H9 (cell line): Measurements from ENCODE around the gene CA12. TPM values are rescaled to one million over a fixed set of nuclear protein-coding genes. Genes with fewer than 3 reads are reported as not detected.

Experiments
- DNase-seq: peaks from one replicate; pipeline ENCODE4 v3.0.0-alpha.2; 2017
- H2AFZ ChIP-seq: one replicate; pipeline ENCODE4 v1.6.1; 2013; ENCODE audit warnings: mild to moderate bottlenecking, low read length, control low read depth, moderate library complexity
- H2AK5ac ChIP-seq: 2 replicates; pipeline ENCODE4 v1.6.1; 2013; ENCODE audit warnings: low read length, control low read depth, mixed read lengths; ENCODE audit not compliant: insufficient read length
- H2BK120ac ChIP-seq: one replicate; pipeline ENCODE4 v1.6.1; 2013; ENCODE audit warnings: low read depth, mild to moderate bottlenecking, low read length, control low read depth, inconsistent platforms; ENCODE audit not compliant: poor library complexity, severe bottlenecking
- H2BK12ac ChIP-seq: 2 replicates; pipeline ENCODE4 v1.6.1; 2013; ENCODE audit warnings: low read length, control low read depth, mixed read lengths, low read depth; ENCODE audit not compliant: insufficient read length
- H2BK15ac ChIP-seq: 2 replicates; pipeline ENCODE4 v1.6.1; 2013; ENCODE audit warnings: low read depth, low read length, control low read depth
- H2BK20ac ChIP-seq: one replicate; pipeline ENCODE4 v1.6.1; 2013; ENCODE audit warnings: low read depth, mild to moderate bottlenecking, low read length, control low read depth, inconsistent platforms; ENCODE audit not compliant: poor library complexity, severe bottlenecking
- H2BK5ac ChIP-seq: 2 replicates; pipeline ENCODE4 v1.6.1; 2013; ENCODE audit warnings: low read length, control low read depth, mixed read lengths; ENCODE audit not compliant: insufficient read length
- H3K14ac ChIP-seq: 2 replicates; pipeline ENCODE4 v1.6.1; 2013; ENCODE audit warnings: low read length, control low read depth; ENCODE audit not compliant: insufficient read depth
- H3K18ac ChIP-seq: 2 replicates; pipeline ENCODE4 v1.6.1; 2013; ENCODE audit warnings: low read depth, mild to moderate bottlenecking, mixed read lengths, low read length, control low read depth; ENCODE audit not compliant: insufficient read length
- H3K23ac ChIP-seq: 2 replicates; pipeline ENCODE4 v1.6.1; 2013; ENCODE audit warnings: low read length, control low read depth, mixed read lengths, low read depth; ENCODE audit not compliant: insufficient read length
- H3K23me2 ChIP-seq: 2 replicates; pipeline ENCODE4 v1.6.1; 2013; ENCODE audit warnings: low read depth, mild to moderate bottlenecking, mixed read lengths, low read length, control low read depth; ENCODE audit not compliant: insufficient read length, poor library complexity, severe bottlenecking
- H3K27ac ChIP-seq: 2 replicates; pipeline ENCODE4 v1.5.1; 2013; ENCODE audit warnings: low read length, control low read depth, mixed read lengths, low read depth; ENCODE audit not compliant: insufficient read length
- H3K27me3 ChIP-seq: 2 replicates; pipeline ENCODE4 v1.6.1; 2013; ENCODE audit warnings: low read length, control low read depth, inconsistent platforms; ENCODE audit not compliant: insufficient read depth
- H3K4ac ChIP-seq: 2 replicates; pipeline ENCODE4 v1.6.1; 2013; ENCODE audit warnings: low read depth, mild to moderate bottlenecking, control low read depth, inconsistent platforms, low read length, moderate library complexity
- H3K4me1 ChIP-seq: 2 replicates; pipeline ENCODE4 v1.6.1; 2013; ENCODE audit warnings: low read length, control low read depth, inconsistent platforms; ENCODE audit not compliant: insufficient read depth
- H3K4me2 ChIP-seq: 2 replicates; pipeline ENCODE4 v1.6.1; 2013; ENCODE audit warnings: low read length, control low read depth, mixed read lengths; ENCODE audit not compliant: insufficient read length, insufficient read depth
- H3K56ac ChIP-seq: 2 replicates; pipeline ENCODE4 v1.6.1; 2013; ENCODE audit warnings: low read depth, mild to moderate bottlenecking, mixed read lengths, low read length, control low read depth; ENCODE audit not compliant: insufficient read length
- H3K79me1 ChIP-seq: 2 replicates; pipeline ENCODE4 v1.6.1; 2013; ENCODE audit warnings: low read depth, mild to moderate bottlenecking, moderate library complexity, low read length, control low read depth, inconsistent platforms; ENCODE audit not compliant: insufficient read depth, poor library complexity, severe bottlenecking
- H3K79me2 ChIP-seq: 2 replicates; pipeline ENCODE4 v1.6.1; 2013; ENCODE audit warnings: low read length, control low read depth, inconsistent platforms; ENCODE audit not compliant: insufficient read depth
- H3K9ac ChIP-seq: 2 replicates; pipeline ENCODE4 v1.6.1; 2013; ENCODE audit warnings: low read length, control low read depth, mixed read lengths; ENCODE audit not compliant: insufficient read length; ENCODE audit errors: extremely low read depth
- H3K9me3 ChIP-seq: one replicate; pipeline ENCODE4 v1.6.1; 2013; ENCODE audit warnings: low read depth, low read length, inconsistent platforms; ENCODE audit not compliant: control insufficient read depth
- H3T11ph ChIP-seq: one replicate; pipeline ENCODE4 v1.6.1; 2013; ENCODE audit warnings: mild to moderate bottlenecking, low read length, control low read depth, inconsistent platforms
- H4K20me1 ChIP-seq: one replicate; pipeline ENCODE4 v1.6.1; 2013; ENCODE audit not compliant: control insufficient read depth, insufficient read length, insufficient read depth
- H4K5ac ChIP-seq: 2 replicates; pipeline ENCODE4 v1.6.1; 2013; ENCODE audit warnings: low read depth, mild to moderate bottlenecking, mixed read lengths, low read length, control low read depth; ENCODE audit not compliant: insufficient read length
- H4K8ac ChIP-seq: replicated peaks from 2 replicates; pipeline ENCODE4 v1.6.1; 2013; ENCODE audit warnings: low read length, control low read depth, mixed read lengths, low read depth; ENCODE audit not compliant: insufficient read length
- H4K91ac ChIP-seq: 2 replicates; pipeline ENCODE4 v1.6.1; 2013; ENCODE audit warnings: low read depth, mild to moderate bottlenecking, moderate library complexity, mixed read lengths, low read length, control low read depth; ENCODE audit not compliant: insufficient read length
- H3K27ac Mint-ChIP-seq, 3 experiments: 2 replicates in 2 of 3; 3 replicates in 1 of 3; pipeline ENCODE4 v1.8.0; 2020 to 2021; ENCODE audit warnings: mixed read lengths in 3 of 3, mild to moderate bottlenecking in 1 of 3, moderate library complexity in 1 of 3
- H3K27me3 Mint-ChIP-seq: 2 replicates; pipeline ENCODE4 v1.8.0; 2021; ENCODE audit warnings: low read depth, mild to moderate bottlenecking, moderate library complexity, mixed read lengths
- H3K36me3 Mint-ChIP-seq, 3 experiments: 2 replicates in 2 of 3; 3 replicates in 1 of 3; pipeline ENCODE4 v1.8.0; 2020 to 2021; ENCODE audit warnings: low read depth in 3 of 3, mixed read lengths in 3 of 3; ENCODE audit not compliant: insufficient read depth in 1 of 3
- H3K4me1 Mint-ChIP-seq, 2 experiments: 2 replicates each; pipeline ENCODE4 v1.8.0; 2020; ENCODE audit warnings: mixed read lengths in 2 of 2
- H3K4me3 Mint-ChIP-seq, 2 experiments: 2 replicates in 1 of 2; 3 replicates in 1 of 2; pipeline ENCODE4 v1.8.0; 2020 to 2021; ENCODE audit warnings: mild to moderate bottlenecking in 2 of 2, mixed read lengths in 2 of 2, moderate library complexity in 1 of 2
- H3K9me3 Mint-ChIP-seq, 2 experiments: 2 replicates in 1 of 2; 3 replicates in 1 of 2; pipeline ENCODE4 v1.8.0; 2020; ENCODE audit warnings: mild to moderate bottlenecking in 2 of 2, mixed read lengths in 2 of 2, moderate library complexity in 1 of 2
- CTCF ChIP-seq: fragments of 200-600 bp; sonication (generic); conservative IDR thresholded peaks from 3 replicates; pipeline ENCODE4 v1.8.0; 2021; ENCODE audit warnings: antibody characterized with exemption, mild to moderate bottlenecking
- WGBS: extraction: QIAGEN DNeasy Blood & Tissue Kit; methylation state at CpG from one replicate; pipeline ENCODE4 v1.1.7; 2013; ENCODE audit warnings: missing lambda C conversion rate, low lambda C conversion rate, mixed read lengths; ENCODE audit not compliant: insufficient read length; ENCODE audit errors: extremely low coverage; 5-methylcytosine and 5-hydroxymethylcytosine counted together
- total RNA-seq: library from RNA; stranded (reverse); gene quantifications from 2 replicates; pipeline ENCODE4 v1.2.1, GENCODE V29; 2021

The CA12 gene
- total RNA-seq, 1 experiment from 2014 or later: 0.68 TPM

GRCh38 chr15:63403254-63403945 lies 21.8 kb upstream of the CA12 start:
- H4K20me1 ChIP-seq: no peaks in the 10 kb centered on the region
- H3K27me3 Mint-ChIP-seq: peaks cover 15% of the 10 kb centered on the region
- no peak for DNase-seq
- H3K23ac ChIP-seq: no peak overlapping the region
- no peaks in the 10 kb centered on the region for H3K79me2 ChIP-seq
- H4K91ac ChIP-seq: no peak overlapping the region
- H3K14ac ChIP-seq: no peak overlapping the region
- H3K4me3 Mint-ChIP-seq: no peak overlapping the region
- no peak overlapping the region for H3K56ac ChIP-seq
- 100% methylated on average over 1 of the region's 11 CpGs for WGBS
- H3K27ac Mint-ChIP-seq: no peak overlapping the region
- H3K9me3 ChIP-seq: no peaks in the 10 kb centered on the region
- no peaks in the 10 kb centered on the region; the same call in 1 of the 2 replicates for H3K4me1 ChIP-seq
- no peaks in the 10 kb centered on the region for H3K23me2 ChIP-seq
- no peak overlapping the region for H2BK15ac ChIP-seq
- H3K27ac ChIP-seq: no peak overlapping the region
- no peak overlapping the region for H3K4ac ChIP-seq
- no peak overlapping the region for H2BK5ac ChIP-seq
- H2BK20ac ChIP-seq: no peak overlapping the region
- H4K8ac ChIP-seq: no peak overlapping the region
- H3K9me3 Mint-ChIP-seq: no peaks in the 10 kb centered on the region; a peak in 1 of 5 replicates
- no peak overlapping the region for H2BK120ac ChIP-seq
- H3K18ac ChIP-seq: no peak overlapping the region
- H3K36me3 Mint-ChIP-seq: no peaks in the 10 kb centered on the region
- H3K9ac ChIP-seq: no peak overlapping the region
- no peak overlapping the region for H3K4me2 ChIP-seq
- no peaks in the 10 kb centered on the region for H3K79me1 ChIP-seq
- H4K5ac ChIP-seq: no peak overlapping the region
- peaks cover 6 to 11% of the 10 kb centered on the region in 2 experiments for H3K4me1 Mint-ChIP-seq
- no peak overlapping the region for H2AK5ac ChIP-seq
- no peak for TF ChIP-seq CTCF
- no peak overlapping the region for H2BK12ac ChIP-seq
- H3T11ph ChIP-seq: no peak overlapping the region
- no peak overlapping the region for H2AFZ ChIP-seq
- no peaks in the 10 kb centered on the region for H3K27me3 ChIP-seq
